Loucy (cell line): ENCODE measurements around the gene NPFF.

Source experiments
- CTCF ChIP-seq: fragments of 200-600 bp; sonication (generic); conservative IDR thresholded peaks from 2 replicates; pipeline ENCODE4 v1.5.1; 2014; ENCODE audit warnings: mild to moderate bottlenecking, antibody characterized with exemption, low read length
- EZH2phosphoT487 ChIP-seq: fragments of 200-600 bp; IDR thresholded peaks from 2 replicates; pipeline ENCODE4 v1.6.1; 2018; ENCODE audit warnings: antibody characterized with exemption, mild to moderate bottlenecking, moderate library complexity, borderline replicate concordance

GRCh38 chr12:53536962-53537361 lies 29.7 kb upstream of the NPFF start:
- TF ChIP-seq CTCF (no peak), EZH2phosphoT487 (no peak)
